HG03139 (cell line): Measurements from ENCODE around the gene IWS1.
"Not testable (repeated sequence)": the region's sequence is repeated elsewhere in the genome, so short reads cannot be mapped to it uniquely, and the experiment has no call there.

Experiments used
- ATAC-seq: cut with Tn5 transposase; IDR thresholded peaks from one replicate; pipeline ENCODE4 v1.9.1; 2021; ENCODE audit not compliant: unreplicated experiment

IWS1 gene

GRCh38 chr2:127530245-127531140 lies 4.2 kb upstream of the IWS1 start:
- ATAC-seq = no peak

- not testable (repeated sequence) for ATAC-seq
These were observed 3.1 kb upstream of the IWS1 start for GRCh38 chr2:127529416-127529815.

- no peak for ATAC-seq
These were observed 2.2 kb upstream of the IWS1 start for GRCh38 chr2:127528487-127528886.

GRCh38 chr2:127527001-127527804 lies 914 bp upstream of the IWS1 start:
- ATAC-seq = peak; percentile 13

GRCh38 chr2:127525691-127526131 lies 578 bp downstream of the IWS1 start:
- no peak for ATAC-seq

- ATAC-seq = not testable (repeated sequence)
These were observed 2.0 kb downstream of the IWS1 start for GRCh38 chr2:127524198-127524834.

GRCh38 chr2:127523269-127523939 lies 2.9 kb downstream of the IWS1 start:
- ATAC-seq = no peak

- no peak for ATAC-seq
These were observed 5.9 kb downstream of the IWS1 start for GRCh38 chr2:127520424-127520823.

- ATAC-seq = no peak
These were observed 8.8 kb downstream of the IWS1 start for GRCh38 chr2:127517465-127517864.

GRCh38 chr2:127516041-127516762 lies 10.1 kb downstream of the IWS1 start:
- ATAC-seq = no peak

GRCh38 chr2:127515383-127515915 lies 10.8 kb downstream of the IWS1 start:
- ATAC-seq = no peak

GRCh38 chr2:127514485-127514884 lies 11.8 kb downstream of the IWS1 start:
- no peak for ATAC-seq

GRCh38 chr2:127514076-127514475 lies 12.2 kb downstream of the IWS1 start:
- no peak for ATAC-seq

GRCh38 chr2:127512362-127512761 lies 13.9 kb downstream of the IWS1 start:
- ATAC-seq = no peak

GRCh38 chr2:127511917-127512316 lies 14.4 kb downstream of the IWS1 start:
- ATAC-seq = no peak

- no peak for ATAC-seq
These were observed 15.1 kb downstream of the IWS1 start for GRCh38 chr2:127511090-127511695.

GRCh38 chr2:127510073-127510472 lies 16.2 kb downstream of the IWS1 start:
- no peak for ATAC-seq

- no peak for ATAC-seq
These were observed 17.7 kb downstream of the IWS1 start for GRCh38 chr2:127508631-127509034.

GRCh38 chr2:127508023-127508630 lies 18.2 kb downstream of the IWS1 start:
- ATAC-seq = no peak
